Measurements from ENCODE around the gene OR6N1.

OR6N1 gene

DNA sequence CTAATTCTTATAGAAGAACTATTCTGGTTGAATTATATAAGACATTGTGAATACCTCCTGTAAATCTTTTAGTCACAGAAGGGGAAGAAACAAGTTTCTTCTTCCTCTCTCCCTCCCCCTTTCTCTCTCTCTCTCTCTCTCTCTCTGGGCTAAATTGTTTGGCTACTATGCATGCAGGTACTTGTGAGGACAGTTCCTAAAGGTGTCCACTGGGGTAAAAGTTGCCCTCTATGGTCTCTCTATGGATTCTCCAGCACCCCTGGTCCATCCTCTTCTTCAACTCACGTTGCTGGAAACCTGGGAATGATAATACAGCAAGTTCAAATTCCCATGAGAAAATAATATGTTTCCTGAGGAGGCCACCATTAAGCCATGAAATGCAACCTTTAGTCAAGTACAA, 57.2 kb downstream of the OR6N1 start:
- no peak for DNase-seq (ENCODE audit: extremely low read depth, low read depth)
- H3K4me3 ChIP-seq (replicated peaks; ENCODE audit: low read depth, low read length) = no peak overlapping the region
- TF ChIP-seq, protein P1, sequence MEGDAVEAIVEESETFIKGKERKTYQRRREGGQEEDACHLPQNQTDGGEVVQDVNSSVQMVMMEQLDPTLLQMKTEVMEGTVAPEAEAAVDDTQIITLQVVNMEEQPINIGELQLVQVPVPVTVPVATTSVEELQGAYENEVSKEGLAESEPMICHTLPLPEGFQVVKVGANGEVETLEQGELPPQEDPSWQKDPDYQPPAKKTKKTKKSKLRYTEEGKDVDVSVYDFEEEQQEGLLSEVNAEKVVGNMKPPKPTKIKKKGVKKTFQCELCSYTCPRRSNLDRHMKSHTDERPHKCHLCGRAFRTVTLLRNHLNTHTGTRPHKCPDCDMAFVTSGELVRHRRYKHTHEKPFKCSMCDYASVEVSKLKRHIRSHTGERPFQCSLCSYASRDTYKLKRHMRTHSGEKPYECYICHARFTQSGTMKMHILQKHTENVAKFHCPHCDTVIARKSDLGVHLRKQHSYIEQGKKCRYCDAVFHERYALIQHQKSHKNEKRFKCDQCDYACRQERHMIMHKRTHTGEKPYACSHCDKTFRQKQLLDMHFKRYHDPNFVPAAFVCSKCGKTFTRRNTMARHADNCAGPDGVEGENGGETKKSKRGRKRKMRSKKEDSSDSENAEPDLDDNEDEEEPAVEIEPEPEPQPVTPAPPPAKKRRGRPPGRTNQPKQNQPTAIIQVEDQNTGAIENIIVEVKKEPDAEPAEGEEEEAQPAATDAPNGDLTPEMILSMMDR (IDR thresholded peaks at IDR 0.05; ENCODE audit: low read depth, low read length, missing control alignments) = no peak

Measured in HFF-Myc (cell line).